RCC 7860 (cell line): ENCODE data around the gene RERE.
A peak's percentile ranks its signal among the peaks of the same experiment; 100 is the strongest.

ENCODE experiments used
- DNase-seq: peaks from one replicate; pipeline ENCODE4 v3.0.0-alpha.2; 2015; ENCODE audit warnings: low spot score
- FAIRE-seq: peaks from 2 replicates; lab custom pipeline; 2012; peaks lifted over from hg19 to GRCh38; lab: Jason Lieb, UNC

The RERE gene

GRCh38 chr1:8443558-8444194 lies 373.8 kb downstream of the RERE start:
- no peak for DNase-seq
- no peak for FAIRE-seq

- DNase-seq, result no peak
- FAIRE-seq, result no peak
Observed at GRCh38 chr1:8441426-8441825, 376.0 kb downstream of the RERE start.

- DNase-seq (peak; percentile 27), FAIRE-seq (no peak)
Observed at GRCh38 chr1:8439015-8439702, 378.3 kb downstream of the RERE start.

GRCh38 chr1:8438489-8438888 lies 379.0 kb downstream of the RERE start:
- FAIRE-seq, result no peak
- no peak for DNase-seq

- no peak for FAIRE-seq
- no peak for DNase-seq
Observed at GRCh38 chr1:8437347-8437746, 380.1 kb downstream of the RERE start.

GRCh38 chr1:8435569-8436071 lies 381.8 kb downstream of the RERE start:
- FAIRE-seq (no peak), DNase-seq (no peak)

GRCh38 chr1:8434101-8434500 lies 383.3 kb downstream of the RERE start:
- FAIRE-seq (no peak), DNase-seq (no peak)

- no peak for DNase-seq
- FAIRE-seq, result no peak
Observed at GRCh38 chr1:8431784-8432183, 385.7 kb downstream of the RERE start.

- FAIRE-seq, result no peak
- no peak for DNase-seq
Observed at GRCh38 chr1:8431019-8431418, 386.4 kb downstream of the RERE start.

- FAIRE-seq (no peak), DNase-seq (no peak)
Observed at GRCh38 chr1:8430476-8430875, 387.0 kb downstream of the RERE start.

GRCh38 chr1:8429549-8430110 lies 387.8 kb downstream of the RERE start:
- DNase-seq (no peak), FAIRE-seq (no peak)

GRCh38 chr1:8428441-8428840 lies 389.0 kb downstream of the RERE start:
- DNase-seq (no peak), FAIRE-seq (no peak)

GRCh38 chr1:8427986-8428385 lies 389.5 kb downstream of the RERE start:
- DNase-seq (no peak), FAIRE-seq (no peak)

GRCh38 chr1:8427493-8427892 lies 389.9 kb downstream of the RERE start:
- FAIRE-seq (no peak), DNase-seq (no peak)

GRCh38 chr1:8426996-8427395 lies 390.4 kb downstream of the RERE start:
- no peak for FAIRE-seq

GRCh38 chr1:8425781-8426161 lies 391.7 kb downstream of the RERE start:
- FAIRE-seq (no peak), DNase-seq (no peak)

More at GRCh38 chr1:8426996-8427395, 390.4 kb downstream of the RERE start:
- DNase-seq, result no peak

GRCh38 chr1:8425150-8425780 lies 392.2 kb downstream of the RERE start:
- FAIRE-seq (no peak), DNase-seq (no peak)

- no peak for DNase-seq
- no peak for FAIRE-seq
Observed at GRCh38 chr1:8424539-8425116, 392.8 kb downstream of the RERE start.

- DNase-seq (peak; percentile 38), FAIRE-seq (no peak)
Observed at GRCh38 chr1:8423692-8424538, 393.5 kb downstream of the RERE start.

- no peak for FAIRE-seq
- DNase-seq, result no peak
Observed at GRCh38 chr1:8423269-8423691, 394.2 kb downstream of the RERE start.
